Measurements from ENCODE around the gene RMRP.

RMRP gene

DNA sequence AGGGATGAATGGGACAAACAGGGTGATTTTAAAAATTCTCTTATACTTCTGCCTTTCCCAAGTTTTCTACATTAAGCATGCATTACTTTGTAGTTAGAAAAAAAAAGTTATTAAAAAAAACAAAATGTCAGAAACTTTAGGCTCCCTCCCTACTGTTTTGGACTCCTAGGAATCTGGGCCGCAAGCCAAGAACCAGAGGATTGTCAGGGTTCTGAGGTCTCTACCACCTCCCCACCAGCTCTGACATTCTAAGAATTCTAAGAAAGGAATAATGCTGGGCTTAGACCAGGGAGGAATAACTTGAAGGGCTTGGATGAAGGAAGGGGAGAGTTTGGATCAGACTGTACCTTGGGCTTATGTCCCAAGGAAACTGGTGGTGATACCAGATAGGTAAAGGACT, 8.2 kb upstream of the RMRP start:
- CTCF ChIA-PET = interaction anchor here (0.6 to 14.5 kb wide), 7 partner anchors 18 to 295 kb away, joined by 3 to 157 read pairs (median 5); partner anchors contain the start of gene TPM2
- POLR2A ChIA-PET = interaction anchor here (1.9 to 2.9 kb wide), 6 partner anchors 18 to 148 kb away, joined by 4 to 25 read pairs (median 8); partner anchors contain the start of genes CREB3, TLN1 and TPM2
- H3K4me3 ChIP-seq (ENCODE audit: low read depth, low read length) = no peak overlapping the region
- no peak overlapping the region for H3K27ac ChIP-seq (ENCODE audit: extremely low read depth, low read depth, low read length)
- TF ChIP-seq, protein P1, sequence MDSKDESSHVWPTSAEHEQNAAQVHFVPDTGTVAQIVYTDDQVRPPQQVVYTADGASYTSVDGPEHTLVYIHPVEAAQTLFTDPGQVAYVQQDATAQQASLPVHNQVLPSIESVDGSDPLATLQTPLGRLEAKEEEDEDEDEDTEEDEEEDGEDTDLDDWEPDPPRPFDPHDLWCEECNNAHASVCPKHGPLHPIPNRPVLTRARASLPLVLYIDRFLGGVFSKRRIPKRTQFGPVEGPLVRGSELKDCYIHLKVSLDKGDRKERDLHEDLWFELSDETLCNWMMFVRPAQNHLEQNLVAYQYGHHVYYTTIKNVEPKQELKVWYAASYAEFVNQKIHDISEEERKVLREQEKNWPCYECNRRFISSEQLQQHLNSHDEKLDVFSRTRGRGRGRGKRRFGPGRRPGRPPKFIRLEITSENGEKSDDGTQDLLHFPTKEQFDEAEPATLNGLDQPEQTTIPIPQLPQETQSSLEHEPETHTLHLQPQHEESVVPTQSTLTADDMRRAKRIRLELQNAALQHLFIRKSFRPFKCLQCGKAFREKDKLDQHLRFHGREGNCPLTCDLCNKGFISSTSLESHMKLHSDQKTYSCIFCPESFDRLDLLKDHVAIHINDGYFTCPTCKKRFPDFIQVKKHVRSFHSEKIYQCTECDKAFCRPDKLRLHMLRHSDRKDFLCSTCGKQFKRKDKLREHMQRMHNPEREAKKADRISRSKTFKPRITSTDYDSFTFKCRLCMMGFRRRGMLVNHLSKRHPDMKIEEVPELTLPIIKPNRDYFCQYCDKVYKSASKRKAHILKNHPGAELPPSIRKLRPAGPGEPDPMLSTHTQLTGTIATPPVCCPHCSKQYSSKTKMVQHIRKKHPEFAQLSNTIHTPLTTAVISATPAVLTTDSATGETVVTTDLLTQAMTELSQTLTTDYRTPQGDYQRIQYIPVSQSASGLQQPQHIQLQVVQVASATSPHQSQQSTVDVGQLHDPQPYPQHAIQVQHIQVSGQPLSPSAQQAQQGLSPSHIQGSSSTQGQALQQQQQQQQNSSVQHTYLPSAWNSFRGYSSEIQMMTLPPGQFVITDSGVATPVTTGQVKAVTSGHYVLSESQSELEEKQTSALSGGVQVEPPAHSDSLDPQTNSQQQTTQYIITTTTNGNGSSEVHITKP (tag by site-specific recombination; IDR thresholded peaks at IDR 0.05) = peak; percentile 25; the same call in 1 of the 2 replicates
- no peak for TF ChIP-seq KLF7 (tag by site-specific recombination; IDR thresholded peaks at IDR 0.05; ENCODE audit: borderline replicate concordance)
- no peaks in the 10 kb centered on the region for H3K4me1 ChIP-seq (ENCODE audit: control insufficient read depth, insufficient read depth, low read length)
- no peaks in the 10 kb centered on the region for H3K9me3 ChIP-seq (ENCODE audit: control insufficient read depth, insufficient read depth, low read depth, low read length)
- H3K36me3 ChIP-seq (ENCODE audit: control insufficient read depth in 2 of 2, insufficient read depth in 1 of 2, low read length in 2 of 2) = peaks cover 5 to 29% of the 10 kb centered on the region in 2 experiments

DNA sequence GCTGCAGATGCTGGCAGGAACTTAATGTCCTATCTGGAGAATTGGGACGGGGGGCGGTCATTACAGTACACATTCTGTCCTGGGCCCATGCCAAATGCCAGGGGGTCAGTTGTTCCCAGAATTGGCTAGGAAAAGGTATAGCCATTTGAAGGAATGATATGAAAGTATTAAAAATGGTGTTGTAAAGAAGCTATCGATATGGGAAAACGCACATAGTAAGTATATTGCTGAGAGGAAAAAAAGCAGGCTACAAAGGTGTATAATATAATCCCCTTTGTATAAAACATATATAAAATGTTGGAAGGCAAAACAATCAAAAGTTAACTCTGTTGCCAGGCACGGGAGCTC, 7.6 kb upstream of the RMRP start:
- no peak for TF ChIP-seq ZNF610 (tag by site-specific recombination; IDR thresholded peaks at IDR 0.05; ENCODE audit: borderline replicate concordance)
- TF ChIP-seq ZNF335 (tag by site-specific recombination; conservative IDR thresholded peaks at IDR 0.05) = 0 out of 2 replicates have a peak, but pooled peaks have one; percentile 19
- Histone ChIP-seq H3K9me3 (ENCODE audit: control insufficient read depth, insufficient read depth, low read depth, low read length) (no peaks in the 10 kb centered on the region), H3K4me3 (ENCODE audit: low read depth, low read length) (peak overlapping the region; percentile 75), H3K27ac (ENCODE audit: extremely low read depth, low read depth, low read length) (peak overlapping the region; percentile 64; the same call in 1 of the 2 replicates), H3K36me3 (ENCODE audit: control insufficient read depth in 2 of 2, insufficient read depth in 1 of 2, low read length in 2 of 2) (peaks cover 5 to 35% of the 10 kb centered on the region in 2 experiments), H3K4me1 (ENCODE audit: control insufficient read depth, insufficient read depth, low read length) (no peaks in the 10 kb centered on the region)
- ChIA-PET POLR2A (interaction anchor here (1.1 to 2.9 kb wide), 12 partner anchors 13 to 149 kb away, joined by 3 to 25 read pairs (median 6); partner anchors contain the start of genes CREB3, TLN1 and TPM2), CTCF (interaction anchor here (0.6 to 14.5 kb wide), 8 partner anchors 10 to 296 kb away, joined by 3 to 157 read pairs (median 5); partner anchors contain the start of gene TPM2)

DNA sequence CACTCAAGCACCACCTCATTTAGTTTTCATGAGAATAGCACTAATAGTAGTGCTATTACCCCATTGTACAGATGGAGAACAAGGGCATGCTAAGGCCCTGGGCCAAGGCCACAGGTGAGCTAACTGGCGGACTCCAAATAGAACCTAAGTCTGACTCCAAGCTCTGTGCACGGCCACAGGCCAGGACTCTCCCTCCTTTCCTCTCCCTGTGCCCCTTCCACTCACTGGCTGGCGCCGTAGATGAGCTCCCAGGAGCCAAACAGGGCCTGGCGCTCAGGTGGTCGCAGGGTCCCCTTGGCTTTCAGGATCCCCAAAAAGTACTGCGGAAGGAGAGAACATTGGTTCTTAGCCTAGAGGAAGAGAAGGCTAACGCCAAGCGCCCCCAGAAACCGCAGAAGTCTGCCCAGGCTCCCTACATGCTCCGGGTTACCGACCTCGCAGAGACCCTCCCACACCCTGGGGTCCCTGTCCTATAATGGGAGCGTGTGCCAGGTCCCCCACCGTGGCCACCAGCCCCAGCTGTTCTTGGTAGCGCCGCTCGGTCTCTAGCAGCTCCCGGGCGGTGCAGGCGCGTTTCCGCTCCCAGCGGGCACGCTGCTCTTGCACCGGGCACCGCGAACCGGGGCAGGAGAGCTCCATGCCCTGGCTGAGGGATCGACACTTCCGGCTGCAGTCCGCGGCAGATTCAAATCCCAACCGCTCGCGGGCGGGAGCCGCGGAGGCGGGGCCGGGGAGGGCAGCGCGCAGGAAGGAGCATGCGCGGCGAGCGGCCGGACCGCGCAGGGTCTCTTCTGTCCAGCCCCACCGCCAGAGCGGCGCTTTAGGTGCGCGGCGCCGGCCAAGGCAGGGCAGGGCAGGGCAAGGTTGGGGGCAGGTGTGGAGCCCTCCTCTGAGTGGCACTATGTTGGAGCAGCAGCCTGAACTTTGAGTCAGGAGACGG, 7.0 kb upstream of the RMRP start, which contains the start of gene ARHGEF39:
ARHGEF39 (minus strand) TSS at position 665 of the 940 bp plus-strand sequence; CDS start at position 639, 26 bp downstream.
- Histone ChIP-seq H3K4me1 (ENCODE audit: control insufficient read depth, insufficient read depth, low read length) (no peaks in the 10 kb centered on the region), H3K4me3 (ENCODE audit: low read depth, low read length) (peak within 1 kb of the TSS; percentile 75), H3K27ac (ENCODE audit: extremely low read depth, low read depth, low read length) (peak within 1 kb of the TSS; percentile 64; the same call in 1 of the 2 replicates), H3K36me3 (ENCODE audit: control insufficient read depth in 2 of 2, insufficient read depth in 1 of 2, low read length in 2 of 2) (peaks cover 5 to 40% of the 10 kb centered on the region in 2 experiments), H3K9me3 (ENCODE audit: control insufficient read depth, insufficient read depth, low read depth, low read length) (no peaks in the 10 kb centered on the region)
- CTCF ChIA-PET = interaction anchor here (0.5 to 14.5 kb wide), 15 partner anchors 9 to 1209 kb away, joined by 3 to 157 read pairs (median 5); partner anchors contain the start of genes CREB3 and TPM2
- POLR2A ChIA-PET = interaction anchor here (0.6 to 2.9 kb wide), 14 partner anchors 13 to 149 kb away, joined by 3 to 25 read pairs (median 5); partner anchors contain the start of genes CREB3, TLN1 and TPM2
- TF ChIP-seq SP2 (tag by site-specific recombination; IDR thresholded peaks at IDR 0.05) (peak; percentile 72), EGR2 (tag by site-specific recombination; IDR thresholded peaks at IDR 0.05; ENCODE audit: low read depth) (peak; percentile 23; the same call in 1 of the 2 replicates), ZBTB17 (tag by site-specific recombination; IDR thresholded peaks at IDR 0.05) (peak; percentile 78), ZNF623 (tag by site-specific recombination; IDR thresholded peaks at IDR 0.05) (peak; percentile 56), OVOL3 (tag by site-specific recombination; IDR thresholded peaks at IDR 0.05) (no peak), REPIN1 (tag by site-specific recombination; IDR thresholded peaks at IDR 0.05; ENCODE audit: low read depth) (no peak), MZF1 (tag by site-specific recombination; IDR thresholded peaks at IDR 0.05; ENCODE audit: borderline replicate concordance) (no peak), ZNF747 (tag by site-specific recombination; IDR thresholded peaks at IDR 0.05) (no peak), ZNF658 (tag by site-specific recombination; IDR thresholded peaks at IDR 0.05) (no peak), ZNF2 (tag by site-specific recombination; IDR thresholded peaks at IDR 0.05) (peak; percentile 46; the same call in 1 of the 2 replicates), ZFHX2 (tag by site-specific recombination; conservative IDR thresholded peaks at IDR 0.05) (peak; percentile 69), ZNF621 (tag by site-specific recombination; IDR thresholded peaks at IDR 0.05) (no peak), ZNF155 (tag by site-specific recombination; IDR thresholded peaks at IDR 0.05) (no peak)
- TF ChIP-seq, protein P2, sequence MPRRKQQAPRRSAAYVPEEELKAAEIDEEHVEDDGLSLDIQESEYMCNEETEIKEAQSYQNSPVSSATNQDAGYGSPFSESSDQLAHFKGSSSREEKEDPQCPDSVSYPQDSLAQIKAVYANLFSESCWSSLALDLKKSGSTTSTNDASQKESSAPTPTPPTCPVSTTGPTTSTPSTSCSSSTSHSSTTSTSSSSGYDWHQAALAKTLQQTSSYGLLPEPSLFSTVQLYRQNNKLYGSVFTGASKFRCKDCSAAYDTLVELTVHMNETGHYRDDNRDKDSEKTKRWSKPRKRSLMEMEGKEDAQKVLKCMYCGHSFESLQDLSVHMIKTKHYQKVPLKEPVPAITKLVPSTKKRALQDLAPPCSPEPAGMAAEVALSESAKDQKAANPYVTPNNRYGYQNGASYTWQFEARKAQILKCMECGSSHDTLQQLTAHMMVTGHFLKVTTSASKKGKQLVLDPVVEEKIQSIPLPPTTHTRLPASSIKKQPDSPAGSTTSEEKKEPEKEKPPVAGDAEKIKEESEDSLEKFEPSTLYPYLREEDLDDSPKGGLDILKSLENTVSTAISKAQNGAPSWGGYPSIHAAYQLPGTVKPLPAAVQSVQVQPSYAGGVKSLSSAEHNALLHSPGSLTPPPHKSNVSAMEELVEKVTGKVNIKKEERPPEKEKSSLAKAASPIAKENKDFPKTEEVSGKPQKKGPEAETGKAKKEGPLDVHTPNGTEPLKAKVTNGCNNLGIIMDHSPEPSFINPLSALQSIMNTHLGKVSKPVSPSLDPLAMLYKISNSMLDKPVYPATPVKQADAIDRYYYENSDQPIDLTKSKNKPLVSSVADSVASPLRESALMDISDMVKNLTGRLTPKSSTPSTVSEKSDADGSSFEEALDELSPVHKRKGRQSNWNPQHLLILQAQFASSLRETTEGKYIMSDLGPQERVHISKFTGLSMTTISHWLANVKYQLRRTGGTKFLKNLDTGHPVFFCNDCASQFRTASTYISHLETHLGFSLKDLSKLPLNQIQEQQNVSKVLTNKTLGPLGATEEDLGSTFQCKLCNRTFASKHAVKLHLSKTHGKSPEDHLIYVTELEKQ (tag by site-specific recombination; IDR thresholded peaks at IDR 0.05; ENCODE audit: borderline replicate concordance) = no peak
- TF ChIP-seq, protein P3, sequence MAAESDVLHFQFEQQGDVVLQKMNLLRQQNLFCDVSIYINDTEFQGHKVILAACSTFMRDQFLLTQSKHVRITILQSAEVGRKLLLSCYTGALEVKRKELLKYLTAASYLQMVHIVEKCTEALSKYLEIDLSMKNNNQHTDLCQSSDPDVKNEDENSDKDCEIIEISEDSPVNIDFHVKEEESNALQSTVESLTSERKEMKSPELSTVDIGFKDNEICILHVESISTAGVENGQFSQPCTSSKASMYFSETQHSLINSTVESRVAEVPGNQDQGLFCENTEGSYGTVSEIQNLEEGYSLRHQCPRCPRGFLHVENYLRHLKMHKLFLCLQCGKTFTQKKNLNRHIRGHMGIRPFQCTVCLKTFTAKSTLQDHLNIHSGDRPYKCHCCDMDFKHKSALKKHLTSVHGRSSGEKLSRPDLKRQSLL (tag by site-specific recombination; IDR thresholded peaks at IDR 0.05) = peak; percentile 77

All from HEK293 (cell line).